Kidney (tissue), 14 donors: ENCODE data around the gene PLPP1. TPM values are rescaled to one million over a fixed set of nuclear protein-coding genes. Genes with fewer than 3 reads are reported as not detected.

Experiments
- DNase-seq, 5 donors: peaks; one replicate each; pipeline ENCODE4 v3.0.0-alpha.2; 2013 to 2020
- FAIRE-seq: peaks from 2 replicates; lab custom pipeline; 2012; peaks lifted over from hg19 to GRCh38; lab: Jason Lieb, UNC
- H3K27ac ChIP-seq, 2 donors: one replicate each; pipeline ENCODE4 v1.7.0; 2013; ENCODE audit warnings: low read depth in 2 of 2, low read length in 2 of 2, inconsistent platforms in 1 of 2
- H3K27me3 ChIP-seq: one replicate; pipeline ENCODE4 v1.7.1; 2013; ENCODE audit warnings: low read length, inconsistent platforms; ENCODE audit not compliant: control insufficient read depth, insufficient read depth
- H3K36me3 ChIP-seq, 3 donors: one replicate each; pipeline versions ENCODE4 v1.7.0 to v1.7.1; 2013; ENCODE audit warnings: low read length in 3 of 3, control low read depth in 1 of 3, inconsistent platforms in 1 of 3; ENCODE audit not compliant: insufficient read depth in 3 of 3, control insufficient read depth in 2 of 3
- H3K4me1 ChIP-seq, 3 donors: one replicate each; pipeline versions ENCODE4 v1.7.0 to v1.7.1; 2013; ENCODE audit warnings: low read length in 3 of 3, inconsistent platforms in 1 of 3, low read depth in 1 of 3; ENCODE audit not compliant: control insufficient read depth in 2 of 3, insufficient read depth in 2 of 3
- H3K4me3 ChIP-seq, 3 donors: one replicate each; pipeline versions ENCODE4 v1.7.0 to v1.8.1; 2013; ENCODE audit warnings: low read length in 3 of 3, control low read depth in 1 of 3, inconsistent platforms in 1 of 3
- H3K9ac ChIP-seq, 3 donors: one replicate each; pipeline versions ENCODE4 v1.7.0 to v1.7.1; 2013; ENCODE audit warnings: low read length in 3 of 3, control low read depth in 1 of 3, inconsistent platforms in 1 of 3
- H3K9me3 ChIP-seq, 3 donors: one replicate each; pipeline versions ENCODE4 v1.7.0 to v1.7.1; 2013; ENCODE audit warnings: low read length in 3 of 3, control low read depth in 1 of 3, inconsistent platforms in 1 of 3; ENCODE audit not compliant: control insufficient read depth in 2 of 3, insufficient read depth in 1 of 3
- CTCF ChIP-seq: IDR thresholded peaks from 3 replicates; pipeline ENCODE4 v1.5.1; 2012; ENCODE audit warnings: mild to moderate bottlenecking, moderate library complexity, borderline replicate concordance; ENCODE audit not compliant: insufficient read depth; ENCODE audit errors: extremely low read depth
- intact Hi-C: fragments of 100-400 bp; cut with DNase I; formaldehyde crosslinking; loops from one replicate; pipeline ENCODE4 v1.11.1; 2022
- polyA plus RNA-seq: library from polyadenylated mRNA; stranded (reverse); fragments of 350-450 nt; fragmentation: Illumina TruSeq; extraction: RNeasy Lipid Tissue Mini Kit (QIAGEN cat#74804); gene quantifications from one replicate; pipeline ENCODE4 v1.2.3, GENCODE V29; 2014; ENCODE audit warnings: low read depth, low replicate concordance; ENCODE audit not compliant: insufficient read depth
- total RNA-seq: library from RNA; stranded (reverse); fragmentation: NEBNext Ultra II Directional; extraction: Animal tissue kit (Norgen Biotek cat#: 25700); gene quantifications from one replicate; pipeline ENCODE4 v1.2.1, GENCODE V29; 2021
- donor health status: control.
- donor health status: control.
- donor health status: control.
- donor health status: control.
- donor health status: control.
- donor health status: DM: yes; HTN: yes; CAD: no.
- donor health status: Normal renal cell carcinoma (clear cell type).

The PLPP1 gene
- total and polyA plus RNA-seq, 2 donors from 2014 or later: 144 to 166 TPM

GRCh38 chr5:55575815-55576583 lies 41.2 kb upstream of the PLPP1 start:
- intact Hi-C loops: no loop called here
- TF ChIP-seq CTCF: no peak
- H3K4me1 ChIP-seq: peaks cover 0 to 4% (median 0%) of the 10 kb centered on the region in 3 donors
- DNase-seq (no peak), FAIRE-seq (no peak)
- peak overlapping the region in 1 of 2 donors; percentile 35 for H3K27ac ChIP-seq
- H3K36me3 ChIP-seq: no peaks in the 10 kb centered on the region
- no peak overlapping the region for H3K9ac ChIP-seq
- H3K9me3 ChIP-seq: no peaks in the 10 kb centered on the region
- no peak overlapping the region for H3K4me3 ChIP-seq
- no peaks in the 10 kb centered on the region for H3K27me3 ChIP-seq

GRCh38 chr5:55572600-55572999 lies 37.8 kb upstream of the PLPP1 start:
- Histone ChIP-seq H3K4me3 (no peak overlapping the region), H3K27ac (no peak overlapping the region), H3K9me3 (no peaks in the 10 kb centered on the region), H3K27me3 (no peaks in the 10 kb centered on the region), H3K36me3 (no peaks in the 10 kb centered on the region), H3K9ac (no peak overlapping the region), H3K4me1 (peaks cover 0 to 9% (median 0%) of the 10 kb centered on the region in 3 donors)
- FAIRE-seq (no peak), DNase-seq (no peak)
- intact Hi-C loops: no loop called here
- TF ChIP-seq CTCF: no peak

- Histone ChIP-seq H3K4me3 (no peak overlapping the region), H3K9me3 (no peaks in the 10 kb centered on the region), H3K36me3 (no peaks in the 10 kb centered on the region), H3K27ac (no peak overlapping the region), H3K27me3 (no peaks in the 10 kb centered on the region), H3K4me1 (peaks cover 0 to 9% (median 0%) of the 10 kb centered on the region in 3 donors), H3K9ac (no peak overlapping the region)
- intact Hi-C loops: no loop called here
- TF ChIP-seq CTCF: no peak
- FAIRE-seq (no peak), DNase-seq (no peak)
Measured at GRCh38 chr5:55572020-55572419, 37.3 kb upstream of the PLPP1 start.
